GM19438 (cell line): ENCODE measurements around the gene TCTN2.

Experiments used
- ATAC-seq: cut with Tn5 transposase; IDR thresholded peaks from one replicate; pipeline ENCODE4 v1.9.1; 2021; ENCODE audit warnings: low read depth; ENCODE audit not compliant: unreplicated experiment

The TCTN2 gene

DNA sequence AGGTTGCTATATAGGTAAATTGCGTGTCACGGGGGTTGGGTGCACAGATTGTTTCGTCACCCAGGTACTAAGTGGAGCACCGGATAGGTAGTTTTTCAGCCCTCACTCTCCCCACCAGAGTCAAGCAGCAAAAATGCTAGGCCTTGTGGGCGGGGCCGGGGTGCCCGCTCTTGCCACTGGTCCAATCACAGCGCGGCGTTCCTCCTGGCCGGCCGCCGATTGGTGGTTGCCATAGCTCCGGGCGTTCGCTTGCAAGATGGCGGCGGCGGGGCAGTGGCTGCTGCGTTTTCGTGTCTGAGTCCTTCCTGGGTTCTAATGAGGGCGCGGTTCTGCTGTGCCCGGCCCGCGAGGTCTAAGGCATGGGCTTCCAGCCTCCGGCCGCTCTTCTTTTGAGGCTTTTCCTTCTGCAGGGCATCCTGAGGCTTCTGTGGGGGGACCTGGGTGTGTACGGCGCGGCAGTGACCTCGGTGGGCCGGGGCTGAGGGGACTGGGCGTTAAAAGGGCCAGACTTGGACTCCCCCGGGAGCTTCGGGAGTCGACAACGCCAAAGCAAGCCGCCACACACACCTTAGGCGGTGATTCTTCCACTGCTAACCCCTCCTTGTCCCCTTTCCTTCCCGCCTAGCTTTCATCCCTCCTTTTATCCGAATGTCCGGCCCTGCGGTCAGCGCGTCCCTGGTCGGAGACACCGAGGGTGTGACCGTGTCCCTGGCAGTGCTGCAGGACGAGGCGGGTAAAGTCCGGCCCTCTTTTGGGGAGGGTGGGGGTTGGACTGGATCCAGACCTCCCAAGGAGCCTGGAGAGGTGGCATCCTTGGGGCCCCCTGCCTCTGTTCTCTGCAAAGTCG is at the start of gene TCTN2:
Gene TCTN2 (plus strand): TSS at position 232 of the 847 bp plus-strand sequence. CDS start 128 bp downstream, at position 360.
- ATAC-seq, result peak; percentile 100

GRCh38 chr12:123621619-123622530 is 49.0 kb upstream of the TCTN2 start:
- no peak for ATAC-seq

GRCh38 chr12:123633379-123634141 is 37.4 kb upstream of the TCTN2 start, which contains the start of the genes EIF2B1 and GTF2H3:
EIF2B1 (minus strand) TSS chr12:123633686; CDS start chr12:123633557, 129 bp downstream.
GTF2H3 (plus strand) TSS chr12:123633829; CDS start chr12:123633860, 31 bp downstream.
- peak; percentile 97 for ATAC-seq

DNA sequence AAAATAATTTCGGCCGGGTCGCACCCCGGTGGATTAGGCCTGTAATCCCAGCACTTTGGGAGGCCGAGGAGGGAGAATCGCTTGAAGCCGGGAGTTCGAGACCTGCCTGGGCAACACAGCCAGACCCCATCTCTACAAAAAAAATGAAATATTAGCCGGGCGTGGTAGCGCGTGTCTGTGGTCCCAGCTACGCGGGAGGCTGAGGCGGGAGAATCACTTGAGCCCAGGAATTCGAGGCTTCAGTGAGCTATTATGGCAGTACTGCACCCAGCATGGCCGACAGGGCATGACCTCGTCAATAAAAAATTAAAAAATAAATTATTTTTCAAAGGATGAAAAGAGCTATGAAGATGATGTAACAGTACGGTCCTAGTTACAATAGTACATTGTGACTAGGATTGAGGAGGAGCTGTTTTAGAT is 36.8 kb upstream of the TCTN2 start:
- no peak for ATAC-seq

GRCh38 chr12:123643911-123644310 is 27.0 kb upstream of the TCTN2 start:
- no peak for ATAC-seq

- no peak for ATAC-seq
These were observed 25.5 kb upstream of the TCTN2 start for GRCh38 chr12:123645380-123645779.

DNA sequence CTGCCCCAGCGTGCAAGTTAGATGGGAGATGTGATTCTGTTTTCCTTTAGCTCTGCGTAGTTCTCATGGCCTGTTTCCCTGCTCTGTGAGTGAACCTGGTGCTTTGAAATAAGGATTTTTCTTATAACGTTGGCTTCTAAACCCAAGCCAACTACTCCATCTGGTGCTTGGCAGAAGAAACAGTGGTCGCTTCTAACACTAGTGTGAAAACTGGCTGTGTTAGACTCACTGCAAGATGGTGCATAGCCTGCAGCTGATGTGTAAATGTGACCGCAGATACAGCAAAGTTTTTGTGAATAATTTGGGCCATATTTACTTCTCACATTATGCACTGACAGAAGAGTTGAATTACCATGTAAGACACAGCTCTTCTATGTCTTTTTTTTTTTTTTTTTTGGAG is 25.0 kb upstream of the TCTN2 start:
- ATAC-seq, result no peak

DNA sequence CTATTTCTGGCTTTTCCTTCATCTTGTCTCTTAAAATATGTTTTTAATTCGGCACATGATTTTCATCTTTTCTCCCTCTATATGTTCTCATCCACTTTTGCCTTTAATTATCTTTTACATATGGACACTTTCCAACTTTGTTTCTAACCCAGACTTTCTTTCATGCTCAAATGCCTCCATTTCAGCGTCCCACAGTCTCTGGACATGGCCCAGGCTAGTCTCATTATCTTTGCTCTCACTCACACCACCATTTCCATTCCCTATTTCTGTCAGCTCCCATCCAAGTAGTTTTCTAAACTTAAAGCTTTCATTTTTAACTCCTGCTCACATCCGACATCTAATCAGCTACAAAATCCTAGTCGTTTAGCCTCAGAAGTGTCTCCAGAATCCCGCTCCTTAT is 22.5 kb upstream of the TCTN2 start:
- ATAC-seq, result no peak

DNA sequence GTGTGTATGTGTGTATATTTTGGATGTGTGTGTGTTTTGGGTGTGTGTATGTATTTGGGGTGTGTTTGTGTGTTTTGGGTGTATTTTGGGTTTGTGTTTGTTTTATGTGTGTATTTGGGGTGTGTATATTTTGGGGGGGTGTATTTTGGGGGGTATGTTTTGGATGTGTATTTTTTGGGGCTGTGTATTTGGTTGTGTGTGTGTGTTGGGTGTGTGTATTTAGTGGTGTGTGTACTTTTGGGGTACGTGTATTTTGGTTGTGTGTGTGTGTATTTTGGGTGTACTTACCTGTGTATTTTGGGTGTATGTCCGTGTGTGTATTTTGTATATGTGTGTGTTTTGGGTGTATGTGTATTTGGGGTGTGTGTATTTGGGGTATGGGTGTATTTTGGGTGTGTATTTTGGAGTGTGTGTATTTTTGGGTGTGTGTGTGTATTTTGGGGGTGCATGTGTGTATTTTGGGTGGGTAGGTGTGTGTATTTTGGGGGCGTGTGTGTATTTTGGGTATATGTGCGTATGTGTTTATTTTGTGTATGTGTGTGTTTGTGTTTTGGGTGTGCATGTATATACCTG is 16.7 kb upstream of the TCTN2 start:
- no peak for ATAC-seq

DNA sequence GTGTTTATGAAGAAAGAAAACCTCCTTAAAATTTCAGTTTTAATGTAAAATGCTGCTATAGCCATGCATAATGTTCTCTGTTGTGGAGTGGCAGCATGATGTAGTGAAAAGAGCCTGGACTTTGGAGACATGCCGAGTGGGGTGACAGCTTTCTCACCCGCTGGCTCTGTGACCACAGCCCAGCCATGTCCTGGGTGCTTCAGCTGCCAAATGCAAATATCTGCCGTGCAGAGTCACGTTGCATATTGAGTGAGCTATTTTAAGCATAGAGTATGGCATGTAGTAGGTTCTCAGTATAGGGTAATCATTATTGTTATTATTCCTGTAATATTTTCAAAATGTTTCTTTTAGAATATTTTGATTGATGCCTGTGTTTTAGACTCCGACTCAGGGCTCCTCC is 15.5 kb upstream of the TCTN2 start:
- ATAC-seq, result peak; percentile 74

DNA sequence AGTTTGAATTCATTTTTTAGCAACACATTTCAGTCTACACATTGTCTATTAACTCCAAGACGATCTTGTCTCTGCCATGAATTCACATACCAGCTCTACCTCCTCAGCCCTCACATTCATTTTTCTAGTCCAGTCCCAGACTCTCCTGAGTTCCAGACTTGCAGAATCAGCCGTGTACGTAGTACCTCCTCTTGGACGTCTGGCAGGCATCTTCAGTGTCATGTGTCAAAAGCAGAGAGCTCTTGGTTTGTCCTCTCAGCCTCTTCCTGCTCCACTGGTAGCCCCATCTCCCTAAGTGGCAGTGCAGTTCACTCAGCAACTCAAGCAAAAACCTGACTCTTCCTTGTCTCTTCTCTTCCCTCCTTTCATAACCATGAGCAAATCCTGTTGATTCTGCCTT is 14.5 kb upstream of the TCTN2 start:
- no peak for ATAC-seq

GRCh38 chr12:123657211-123657610 is 13.7 kb upstream of the TCTN2 start:
- ATAC-seq, result no peak

DNA sequence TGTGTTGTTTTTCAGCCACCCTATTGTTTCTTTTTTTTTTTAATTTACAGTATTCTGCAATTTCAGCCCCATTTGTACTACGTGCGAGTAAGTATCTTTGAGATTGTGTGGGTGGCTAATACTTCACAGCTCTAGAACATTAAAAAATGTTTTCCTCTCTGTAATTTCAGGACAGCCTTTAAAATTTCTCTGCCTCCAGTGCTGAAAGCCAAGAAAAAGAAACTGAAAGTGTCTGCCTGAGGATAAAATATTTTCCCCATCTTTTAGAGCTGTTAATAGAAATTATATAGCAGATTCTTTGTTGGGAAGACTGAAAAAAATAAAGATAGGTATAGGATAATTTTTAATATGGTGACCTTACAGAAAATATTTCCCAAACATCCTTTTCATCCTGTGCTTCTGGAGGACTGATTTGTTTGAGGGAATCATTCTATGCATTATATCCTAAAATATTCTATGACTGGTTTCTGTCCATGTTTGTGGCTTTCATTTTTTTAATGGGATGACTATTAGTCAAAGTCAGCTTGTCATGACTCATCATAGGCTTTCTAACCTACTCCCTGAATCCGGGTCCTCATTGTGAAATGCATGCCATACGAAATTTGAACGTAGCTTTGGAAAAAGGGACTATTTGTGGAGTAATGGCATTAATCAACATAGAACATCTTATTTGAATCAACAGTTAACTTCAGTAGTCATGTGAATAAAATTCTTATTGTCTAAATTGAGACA is 10.8 kb upstream of the TCTN2 start:
- no peak for ATAC-seq

- no peak for ATAC-seq
These were observed 3.1 kb upstream of the TCTN2 start for GRCh38 chr12:123667771-123668170.

DNA sequence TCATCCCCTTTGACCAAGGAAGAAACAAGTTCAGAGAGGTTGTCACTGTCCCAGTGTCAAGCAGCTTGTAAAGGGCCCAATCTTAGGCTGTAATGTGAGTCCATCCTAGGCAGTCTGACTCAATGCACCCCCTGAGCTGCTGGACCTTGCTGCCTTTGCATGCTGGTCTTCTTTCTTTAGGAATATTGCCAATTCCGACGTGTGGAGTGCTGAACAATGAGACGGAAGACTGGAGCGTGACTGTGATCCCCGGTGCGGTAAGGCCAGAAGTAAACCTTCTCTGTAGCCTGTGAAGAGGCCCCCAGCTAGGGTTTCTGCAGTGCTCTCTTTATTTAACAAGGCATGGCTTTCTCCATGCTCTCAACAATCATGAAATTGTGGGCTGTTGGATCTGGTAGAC is 963 bp downstream of the TCTN2 start:
- no peak for ATAC-seq

GRCh38 chr12:123675436-123675835 is 4.5 kb downstream of the TCTN2 start:
- ATAC-seq, result no peak

- ATAC-seq, result no peak
These were observed 5.9 kb downstream of the TCTN2 start for GRCh38 chr12:123676616-123677320.

- no peak for ATAC-seq
These were observed 8.1 kb downstream of the TCTN2 start for GRCh38 chr12:123678981-123679380.

GRCh38 chr12:123681605-123682004 is 10.7 kb downstream of the TCTN2 start:
- ATAC-seq, result no peak
